ENCODE results near the gene GCH1. TPM values are rescaled to one million over a fixed set of nuclear protein-coding genes. Genes with fewer than 3 reads are reported as not detected.
"Not testable (repeated sequence)": the region's sequence is repeated elsewhere in the genome, so short reads cannot be mapped to it uniquely, and the experiment has no call there.

Gene GCH1
- total RNA-seq, 4 donors from 2014 or later: 9.3 to 19.8 (median 15.5) TPM

GRCh38 chr14:54881761-54882401 is 20.7 kb downstream of the GCH1 start:
- Histone ChIP-seq H3K9me3 (no peaks in the 10 kb centered on the region), H3K36me3 (no peaks in the 10 kb centered on the region), H3K4me1 (peaks cover 5 to 31% (median 16%) of the 10 kb centered on the region in 3 donors), H3K27ac (peak overlapping the region; percentile 73 to 80 (median 76)), H3K27me3 (no peaks in the 10 kb centered on the region), H3K4me3 (peak overlapping the region; percentile 14 to 63 (median 42))
- intact Hi-C loops (cut with DNase I): no loop called here
- no peak for TF ChIP-seq POLR2A (IDR thresholded peaks at IDR 0.05)
- no peak for TF ChIP-seq CTCF (IDR thresholded peaks at IDR 0.05)
- DNase-seq: no peak
- WGBS, 2 donors: 2 to 3% methylated on average over 5 of the region's 5 CpGs

- 2 to 3% methylated on average over 6 of the region's 6 CpGs for WGBS, 2 donors
- H3K27ac ChIP-seq: peak overlapping the region; percentile 73 to 80 (median 76)
- no peaks in the 10 kb centered on the region for H3K27me3 ChIP-seq
- TF ChIP-seq CTCF (IDR thresholded peaks at IDR 0.05) (no peak), POLR2A (IDR thresholded peaks at IDR 0.05) (peak in 1 of 4 donors; percentile 12)
- intact Hi-C loops (cut with DNase I): no loop called here
- H3K9me3 ChIP-seq: no peaks in the 10 kb centered on the region
- peaks cover 5 to 31% (median 16%) of the 10 kb centered on the region in 3 donors for H3K4me1 ChIP-seq
- H3K36me3 ChIP-seq: no peaks in the 10 kb centered on the region
- no peak for DNase-seq
- peak overlapping the region; percentile 14 to 63 (median 42) for H3K4me3 ChIP-seq
Measured at GRCh38 chr14:54881235-54881760, 21.3 kb downstream of the GCH1 start.

- TF ChIP-seq CTCF (IDR thresholded peaks at IDR 0.05): no peak
- no peak for TF ChIP-seq POLR2A (IDR thresholded peaks at IDR 0.05)
- intact Hi-C loops (cut with DNase I): no loop called here
- no peak for DNase-seq
- 78 to 90% methylated on average over 1 to 3 of the region's 3 CpGs for WGBS, 2 donors
- Histone ChIP-seq H3K36me3 (no peaks in the 10 kb centered on the region), H3K27ac (no peak overlapping the region), H3K4me1 (peaks cover 5 to 20% (median 11%) of the 10 kb centered on the region in 3 donors), H3K9me3 (no peaks in the 10 kb centered on the region), H3K4me3 (no peak overlapping the region), H3K27me3 (no peaks in the 10 kb centered on the region)
Measured at GRCh38 chr14:54877703-54878021, 25.0 kb downstream of the GCH1 start.

GRCh38 chr14:54877015-54877702 is 25.5 kb downstream of the GCH1 start:
- H3K36me3 ChIP-seq: no peaks in the 10 kb centered on the region
- intact Hi-C loops (cut with DNase I): no loop called here
- H3K27ac ChIP-seq: no peak overlapping the region
- WGBS, 2 donors: 74 to 77% methylated on average over 3 to 4 of the region's 5 CpGs
- no peak for DNase-seq
- no peaks in the 10 kb centered on the region for H3K9me3 ChIP-seq
- no peak overlapping the region for H3K4me3 ChIP-seq
- H3K4me1 ChIP-seq: peaks cover 3 to 15% (median 6%) of the 10 kb centered on the region in 3 donors
- no peaks in the 10 kb centered on the region for H3K27me3 ChIP-seq
- no peak for TF ChIP-seq POLR2A (IDR thresholded peaks at IDR 0.05)
- no peak for TF ChIP-seq CTCF (IDR thresholded peaks at IDR 0.05)

GRCh38 chr14:54875648-54876047 is 27.0 kb downstream of the GCH1 start:
- H3K27me3 ChIP-seq; DNase-seq; H3K4me3 ChIP-seq; intact Hi-C loops (cut with DNase I); H3K4me1 ChIP-seq; H3K27ac ChIP-seq; H3K36me3 ChIP-seq; H3K9me3 ChIP-seq: not testable (repeated sequence)
- WGBS, 2 donors: 92 to 94% methylated on average over 2 of the region's 2 CpGs

GRCh38 chr14:54870154-54871090 is 32.2 kb downstream of the GCH1 start:
- peak overlapping the region in 3 of 4 donors; percentile 70 to 81 (median 73) for H3K27ac ChIP-seq
- H3K4me1 ChIP-seq: peaks cover 0 to 24% (median 4%) of the 10 kb centered on the region in 3 donors
- WGBS, 2 donors: 33 to 48% methylated on average over 11 to 16 of the region's 27 CpGs
- DNase-seq; H3K9me3 ChIP-seq; intact Hi-C loops (cut with DNase I); H3K36me3 ChIP-seq; H3K27me3 ChIP-seq: not testable (repeated sequence)
- peak overlapping the region; percentile 24 to 63 (median 54) for H3K4me3 ChIP-seq
